ENCODE measurements around the gene ZEB2. TPM values are rescaled to one million over a fixed set of nuclear protein-coding genes. Genes with fewer than 3 reads are reported as not detected.

ZEB2 gene
- total RNA-seq, 6 experiments from 2014 or later, result 13.5 to 35.9 (median 21.7) TPM

DNA sequence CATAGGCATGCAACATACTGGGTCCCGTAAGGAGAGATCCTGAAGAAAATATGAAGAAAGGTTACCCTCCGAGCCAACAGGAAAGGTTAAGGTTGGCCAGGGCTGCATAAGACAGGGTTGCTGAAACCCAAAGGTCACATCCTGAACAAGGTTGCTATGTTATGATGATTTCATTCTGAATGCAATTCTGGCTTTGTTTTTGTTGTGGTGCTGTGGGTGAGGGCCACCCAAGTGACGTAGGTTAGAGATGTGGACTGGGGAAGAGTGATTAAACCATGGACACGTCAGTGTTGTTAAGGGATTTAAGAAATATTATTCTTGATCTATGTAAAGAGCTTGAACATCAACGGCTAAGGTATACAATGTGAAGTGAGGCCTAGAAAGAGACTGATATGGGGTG is 60.0 kb downstream of the ZEB2 start:
- peak; percentile 48 to 66 (median 52) for ATAC-seq
- peak overlapping the region in 2 of 3 donors; percentile 2 to 24 for H3K27ac ChIP-seq
- intact Hi-C loops (cut with DNase I), result no loop called here

DNA sequence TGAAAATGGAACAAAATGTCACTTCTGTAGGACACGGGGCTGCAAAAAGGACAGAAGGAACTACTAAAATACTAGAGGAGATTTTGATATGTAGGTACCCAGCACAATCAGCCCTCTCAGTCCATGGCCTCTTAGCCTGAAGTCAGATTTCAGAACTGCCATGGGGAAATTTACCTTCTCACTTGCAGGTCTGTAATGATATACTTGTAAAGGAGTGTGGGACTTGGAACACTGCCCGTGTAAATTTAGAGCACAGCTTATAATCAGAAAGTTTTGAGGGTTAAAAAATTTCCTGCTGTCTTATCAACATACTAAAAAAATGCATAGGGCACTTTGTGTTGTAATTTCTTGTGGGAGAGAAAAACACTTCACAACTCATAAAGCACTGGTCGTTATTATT is 60.6 kb downstream of the ZEB2 start:
- peaks cover 0 to 5% (median 0%) of the 10 kb centered on the region in 4 donors for H3K4me1 ChIP-seq
- H3K9me3 ChIP-seq, result no peaks in the 10 kb centered on the region
- H3K27me3 ChIP-seq, result no peaks in the 10 kb centered on the region
- peak overlapping the region in 2 of 3 donors; percentile 24 to 29 for H3K27ac ChIP-seq
- intact Hi-C loops (cut with DNase I), result no loop called here
- ATAC-seq (no peak), DNase-seq (no peak)
- H3K36me3 ChIP-seq, result no peaks in the 10 kb centered on the region
- 21% methylated on average over 3 of the region's 3 CpGs for WGBS (ENCODE audit: insufficient coverage, low coverage, low lambda C conversion rate, missing lambda C conversion rate)
- TF ChIP-seq POLR2A (IDR thresholded peaks at IDR 0.05) (no peak), CTCF (IDR thresholded peaks at IDR 0.05) (no peak)
- no peak overlapping the region for H3K4me3 ChIP-seq

More for the DNA sequence above, 60.0 kb downstream of the ZEB2 start:
- H3K4me3 ChIP-seq, result no peak overlapping the region
- H3K4me1 ChIP-seq, result peaks cover 0 to 5% (median 0%) of the 10 kb centered on the region in 4 donors
- DNase-seq, result no peak
- TF ChIP-seq CTCF (IDR thresholded peaks at IDR 0.05) (no peak), POLR2A (IDR thresholded peaks at IDR 0.05) (no peak)
- H3K36me3 ChIP-seq, result no peaks in the 10 kb centered on the region
- WGBS (ENCODE audit: insufficient coverage, low coverage, low lambda C conversion rate, missing lambda C conversion rate), result 44% methylated on average over 5 of the region's 5 CpGs
- no peaks in the 10 kb centered on the region for H3K9me3 ChIP-seq
- no peaks in the 10 kb centered on the region for H3K27me3 ChIP-seq

DNA sequence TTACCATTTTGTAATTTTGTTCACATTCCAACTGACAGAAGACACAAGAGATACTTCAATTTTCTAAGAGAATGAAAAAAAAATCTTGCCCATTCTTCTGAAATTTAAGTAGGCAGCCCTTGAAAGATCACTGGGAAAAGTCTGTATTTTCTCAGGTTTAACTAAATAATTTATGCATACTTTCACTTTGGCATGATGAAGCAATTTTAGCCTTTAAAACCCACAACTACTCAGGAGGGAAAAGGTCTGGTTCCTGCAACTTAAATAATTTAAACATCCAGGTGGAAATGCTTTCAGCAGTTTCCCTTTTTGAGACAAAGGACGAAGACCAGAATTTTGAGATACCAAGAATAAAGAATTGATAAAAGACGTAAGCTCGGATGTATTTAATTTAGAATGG is 61.4 kb downstream of the ZEB2 start:
- Histone ChIP-seq H3K36me3 (no peaks in the 10 kb centered on the region), H3K4me1 (peaks cover 0 to 5% (median 0%) of the 10 kb centered on the region in 4 donors), H3K9me3 (no peaks in the 10 kb centered on the region), H3K27me3 (no peaks in the 10 kb centered on the region), H3K27ac (peak overlapping the region in 1 of 3 donors; percentile 29), H3K4me3 (no peak overlapping the region)
- TF ChIP-seq POLR2A (IDR thresholded peaks at IDR 0.05), result no peak
- no peak for TF ChIP-seq CTCF (IDR thresholded peaks at IDR 0.05)
- ATAC-seq, result no peak
- 45% methylated on average over 3 of the region's 3 CpGs for WGBS (ENCODE audit: insufficient coverage, low coverage, low lambda C conversion rate, missing lambda C conversion rate)
- intact Hi-C loops (cut with DNase I), result no loop called here
- DNase-seq, result no peak

GRCh38 chr2:144456680-144457079 is 63.2 kb downstream of the ZEB2 start:
- DNase-seq (no peak), ATAC-seq (peak; percentile 62 to 66 (median 64))
- intact Hi-C loops (cut with DNase I), result no loop called here
- H3K27me3 ChIP-seq, result no peaks in the 10 kb centered on the region
- H3K4me3 ChIP-seq, result no peak overlapping the region
- TF ChIP-seq POLR2A (IDR thresholded peaks at IDR 0.05) (no peak), CTCF (IDR thresholded peaks at IDR 0.05) (no peak)
- 11% methylated on average over 3 of the region's 3 CpGs for WGBS (ENCODE audit: insufficient coverage, low coverage, low lambda C conversion rate, missing lambda C conversion rate)
- H3K27ac ChIP-seq, result peak overlapping the region in 2 of 3 donors; percentile 12 to 35
- peaks cover 0 to 5% (median 0%) of the 10 kb centered on the region in 4 donors for H3K4me1 ChIP-seq
- H3K36me3 ChIP-seq, result no peaks in the 10 kb centered on the region
- no peaks in the 10 kb centered on the region for H3K9me3 ChIP-seq

DNA sequence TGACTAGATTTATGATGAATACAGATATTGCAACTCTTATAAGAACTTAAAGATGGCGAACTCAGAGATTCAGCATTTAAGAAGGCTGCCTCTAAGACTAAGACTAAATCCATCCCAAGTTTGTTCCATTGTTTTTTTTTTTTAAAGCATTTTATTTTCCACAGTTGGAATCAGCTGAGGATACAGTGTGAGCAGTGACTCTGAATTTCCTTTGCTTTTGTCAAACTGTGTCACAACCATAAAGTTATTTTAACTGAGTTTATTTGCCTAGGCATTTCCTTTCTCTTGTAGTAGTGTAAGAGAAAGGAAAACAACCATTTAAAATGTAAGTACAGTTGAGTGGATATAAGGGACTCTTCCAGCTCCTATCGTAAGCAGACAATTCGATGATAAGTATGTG is 63.9 kb downstream of the ZEB2 start:
- TF ChIP-seq CTCF (IDR thresholded peaks at IDR 0.05), result no peak
- no peak for TF ChIP-seq POLR2A (IDR thresholded peaks at IDR 0.05)
- peak in 1 of 4 donors; percentile 32 for ATAC-seq
- DNase-seq, result no peak
- peaks cover 0 to 5% (median 0%) of the 10 kb centered on the region in 4 donors for H3K4me1 ChIP-seq
- H3K4me3 ChIP-seq, result no peak overlapping the region
- H3K9me3 ChIP-seq, result no peaks in the 10 kb centered on the region
- H3K27me3 ChIP-seq, result no peaks in the 10 kb centered on the region
- H3K36me3 ChIP-seq, result no peaks in the 10 kb centered on the region
- intact Hi-C loops (cut with DNase I), result no loop called here
- 40% methylated on average over 3 of the region's 3 CpGs for WGBS (ENCODE audit: insufficient coverage, low coverage, low lambda C conversion rate, missing lambda C conversion rate)
- H3K27ac ChIP-seq, result peak overlapping the region in 2 of 3 donors; percentile 12 to 44
